HepG2 (cell line): ENCODE data around the gene PCSK2. TPM values are rescaled to one million over a fixed set of nuclear protein-coding genes. Genes with fewer than 3 reads are reported as not detected.

Source experiments
- ATAC-seq: fragments of 200-7000 bp; cut with Tn5 transposase; 3 replicates; pipeline ENCODE4 v1.9.1; 2020; ENCODE audit warnings: mild to moderate bottlenecking, moderate library complexity
- BruUV-seq: library from RNA; stranded (reverse); fragments of 400-500 nt; replicated peaks from 2 replicates; lab custom pipeline; 2021; lab: Mats Ljungman, UMichigan
- CTCF ChIA-PET: fragments of 300-600 bp; formaldehyde crosslinking; extraction: SDS; loops from one replicate; lab custom pipeline; 2021; ENCODE audit warnings: low total read pairs, inconsistent platforms, low intra/inter-chr PET ratio; lab: Yijun Ruan, JAX
- POLR2A ChIA-PET: fragments of 350-600 bp; sonication (Branson Sonifier 250); formaldehyde crosslinking; loops from one replicate; lab custom pipeline; 2020; ENCODE audit warnings: antibody characterized with exemption, inconsistent platforms; lab: Yijun Ruan, JAX
- DNase-seq: peaks from one replicate; pipeline ENCODE4 v3.0.0-alpha.2; 2015; ENCODE audit warnings: low spot score
- FAIRE-seq: peaks from 3 replicates; lab custom pipeline; 2011; peaks lifted over from hg19 to GRCh38; lab: Jason Lieb, UNC
- H2AFZ ChIP-seq: one replicate; pipeline ENCODE4 v1.6.1; 2011; ENCODE audit warnings: low read length, inconsistent platforms
- H3K27ac ChIP-seq: fragments of 300-600 bp; 3 replicates; pipeline ENCODE4 v1.8.0; 2011; ENCODE audit warnings: mixed run types, mild to moderate bottlenecking, mixed read lengths, low read length, inconsistent platforms; ENCODE audit not compliant: insufficient read depth; ENCODE audit errors: extremely low read length
- H3K27me3 ChIP-seq, 2 experiments: fragments of 200-600 bp in 1 of 2; 2 replicates in 1 of 2; 3 replicates in 1 of 2; pipeline versions ENCODE4 v1.6.0 to v1.8.0; 2011; ENCODE audit warnings: low read length in 2 of 2, mild to moderate bottlenecking in 2 of 2, moderate library complexity in 2 of 2, inconsistent platforms in 1 of 2; ENCODE audit not compliant: insufficient read depth in 2 of 2, control insufficient read depth in 1 of 2
- H3K36me3 ChIP-seq, 2 experiments: fragments of 200-600 bp in 1 of 2; replicated peaks in 1 of 2; 2 replicates in 1 of 2; 3 replicates in 1 of 2; pipeline versions ENCODE4 v1.5.1 to v1.8.0; 2011; ENCODE audit warnings: low read length in 2 of 2, inconsistent platforms in 1 of 2; ENCODE audit not compliant: insufficient read depth in 2 of 2, control insufficient read depth in 1 of 2
- H3K4me1 ChIP-seq: 2 replicates; pipeline ENCODE4 v1.5.1; 2012; ENCODE audit warnings: low read length, inconsistent platforms; ENCODE audit not compliant: insufficient read depth
- H3K4me2 ChIP-seq: 2 replicates; pipeline ENCODE4 v1.6.0; 2011; ENCODE audit warnings: low read depth, low read length, inconsistent platforms
- H3K4me3 ChIP-seq, 3 experiments: fragments of 200-600 bp in 1 of 3; sonication (generic), shearing (Covaris generic) in 1 of 3; replicated peaks in 1 of 3; 2 replicates each; pipeline ENCODE4 v1.5.1; 2011 to 2016; ENCODE audit warnings: low read length in 3 of 3, inconsistent platforms in 2 of 3, low read depth in 2 of 3, mild to moderate bottlenecking in 2 of 3, control low read depth in 1 of 3, mixed read lengths in 1 of 3; ENCODE audit not compliant: insufficient read depth in 1 of 3
- H3K79me2 ChIP-seq: one replicate; pipeline ENCODE4 v1.6.1; 2011; ENCODE audit warnings: low read length, inconsistent platforms; ENCODE audit not compliant: insufficient read depth
- H3K9ac ChIP-seq: 2 replicates; pipeline ENCODE4 v1.6.0; 2011; ENCODE audit warnings: mild to moderate bottlenecking, low read depth, low read length, inconsistent platforms; ENCODE audit not compliant: insufficient read depth
- H3K9me3 ChIP-seq: 2 replicates; pipeline ENCODE4 v1.5.1; 2012; ENCODE audit warnings: mild to moderate bottlenecking, low read length
- H4K20me1 ChIP-seq: 2 replicates; pipeline ENCODE4 v1.6.0; 2011; ENCODE audit warnings: inconsistent platforms, mild to moderate bottlenecking, low read length, moderate library complexity; ENCODE audit not compliant: insufficient read depth
- CEBPB ChIP-seq: IDR thresholded peaks from 2 replicates; pipeline ENCODE4 v1.6.1; 2011; ENCODE audit warnings: low read depth, low read length, improper control_type of control experiment, borderline replicate concordance
- CSRNP1 ChIP-seq: sonication (generic); formaldehyde crosslinking; IDR thresholded peaks from 2 replicates; pipeline ENCODE4 v1.8.1; 2023; ENCODE audit warnings: mild to moderate bottlenecking, missing genetic modification reagents
- FOXO1 ChIP-seq: sonication (generic); formaldehyde crosslinking; IDR thresholded peaks from 2 replicates; pipeline ENCODE4 v1.4.0; 2020; ENCODE audit warnings: missing genetic modification reagents
- HES4 ChIP-seq: sonication (generic); formaldehyde crosslinking; IDR thresholded peaks from 2 replicates; pipeline ENCODE4 v1.9.0; 2021; ENCODE audit warnings: mild to moderate bottlenecking, missing genetic modification reagents, borderline replicate concordance
- PAF1 ChIP-seq: IDR thresholded peaks from 2 replicates; pipeline ENCODE4 v1.6.1; 2016; ENCODE audit warnings: missing genetic modification reagents, missing compliant biosample characterization
- TCF12 ChIP-seq, 2 experiments: fragments of 450-650 bp in 1 of 2; sonication (generic) in 1 of 2; formaldehyde crosslinking in 1 of 2; IDR thresholded peaks; 2 replicates each; pipeline versions ENCODE4 v1.6.1 to v1.8.0; 2017 to 2022; ENCODE audit warnings: antibody characterized with exemption in 1 of 2, mild to moderate bottlenecking in 1 of 2, missing genetic modification reagents in 1 of 2, moderate library complexity in 1 of 2
- TEAD3 ChIP-seq: optimal IDR thresholded peaks from 2 replicates; pipeline ENCODE3; 2016; ENCODE audit warnings: borderline replicate concordance
- ZBTB46 ChIP-seq: sonication (generic); formaldehyde crosslinking; IDR thresholded peaks from 2 replicates; pipeline ENCODE4 v1.4.0; 2020; ENCODE audit warnings: mild to moderate bottlenecking, missing genetic modification reagents, borderline replicate concordance
- ZC3H13 ChIP-seq: sonication (generic); formaldehyde crosslinking; IDR thresholded peaks from 2 replicates; pipeline ENCODE4 v1.8.1; 2023; ENCODE audit warnings: mild to moderate bottlenecking, missing genetic modification reagents, moderate library complexity
- ZFP41 ChIP-seq: sonication (generic); formaldehyde crosslinking; IDR thresholded peaks from 2 replicates; pipeline ENCODE4 v1.4.0; 2020; ENCODE audit warnings: mild to moderate bottlenecking, missing genetic modification reagents, borderline replicate concordance
- ZNF232 ChIP-seq: sonication (generic); formaldehyde crosslinking; IDR thresholded peaks from 2 replicates; pipeline ENCODE4 v1.4.0; 2020; ENCODE audit warnings: missing genetic modification reagents, borderline replicate concordance
- ZNF234 ChIP-seq: sonication (generic); formaldehyde crosslinking; conservative IDR thresholded peaks from 2 replicates; pipeline ENCODE4 v1.5.1; 2020; ENCODE audit warnings: mild to moderate bottlenecking, missing genetic modification reagents
- ZNF547 ChIP-seq: sonication (generic); formaldehyde crosslinking; IDR thresholded peaks from 2 replicates; pipeline ENCODE4 v1.5.1; 2020; ENCODE audit warnings: mild to moderate bottlenecking, missing genetic modification reagents
- ZNF768 ChIP-seq: sonication (generic); formaldehyde crosslinking; IDR thresholded peaks from 2 replicates; pipeline ENCODE4 v1.4.0; 2020; ENCODE audit warnings: missing genetic modification reagents
- WGBS: methylation state at CpG from one replicate; pipeline ENCODE4 v1.1.6; 2017; ENCODE audit warnings: low lambda C conversion rate; 5-methylcytosine and 5-hydroxymethylcytosine counted together
- in situ Hi-C: cut with HindIII; loops from 2 replicates; pipeline ENCODE4 v1.10.0; 2017; ENCODE audit warnings: low pct_unique_long_range_greater_than_20kb; ENCODE audit not compliant: extremely low pct_ligation_motif_present
- intact Hi-C: fragments of 100-400 bp; cut with micrococcal nuclease; formaldehyde crosslinking; loops from one replicate; pipeline ENCODE4 v1.10.0; 2022; ENCODE audit not compliant: unreplicated experiment
- polyA plus RNA-seq, 8 experiments: library from polyadenylated mRNA; depleted of rRNA in 3 of 8; stranded (reverse) in 7 of 8; unstranded in 1 of 8; fragments of >200 nt; fragmentation: Illumina TruSeq in 4 of 8; extraction: Trizol in 4 of 8; gene quantifications; 2 replicates each; pipeline versions ENCODE4 v1.2.1 to v1.2.3, GENCODE V29; 2011 to 2016; ENCODE audit warnings: low read depth in 4 of 8, missing spikeins in 1 of 8, mixed read lengths in 1 of 8; ENCODE audit not compliant: insufficient read depth in 1 of 8
- total RNA-seq, 5 experiments: library from RNA; depleted of rRNA; stranded (reverse); fragments of >200 nt; fragmentation: Illumina TruSeq; extraction: Trizol; gene quantifications; 2 replicates each; pipeline ENCODE4 v1.2.3, GENCODE V29; 2016; ENCODE audit warnings: low read depth in 1 of 5

PCSK2 gene
- total and polyA plus RNA-seq, 2 of the 13 experiments (the other 11 are each of a cell fraction or from before 2014, with no cell fraction given) = not detected

- Histone ChIP-seq H2AFZ (no peak overlapping the region), H3K79me2 (no peaks in the 10 kb centered on the region), H3K4me1 (peaks cover 11% of the 10 kb centered on the region), H3K4me2 (no peak overlapping the region)
- no TSS peak for BruUV-seq
- intact Hi-C loops = no loop called here
- DNase-seq = no peak
- in situ Hi-C loops = no loop called here
- TF ChIP-seq TCF12 (IDR thresholded peaks at IDR 0.05) (no peak), TCF12 (CRISPR knock-in tag; IDR thresholded peaks at IDR 0.05) (no peak), PAF1 (CRISPR knock-in tag) (no peak), ZFP41 (no peak), ZNF232 (CRISPR knock-in tag) (no peak), ZNF234 (CRISPR knock-in tag) (no peak)
- TF ChIP-seq, all 625 proteins: peak for 0
- Histone ChIP-seq H3K9ac (no peak overlapping the region), H3K9me3 (no peaks in the 10 kb centered on the region), H3K4me3 (no peak overlapping the region), H3K36me3 (no peaks in the 10 kb centered on the region), H3K27me3 (peaks cover 4 to 47% of the 10 kb centered on the region in 2 experiments; a peak in 4 of 5 replicates), H4K20me1 (no peaks in the 10 kb centered on the region), H3K27ac (no peak overlapping the region)
- FAIRE-seq (no peak), ATAC-seq (no peak)
- POLR2A ChIA-PET = no interaction called here
- 31% methylated on average over 5 of the region's 5 CpGs for WGBS
- CTCF ChIA-PET = no interaction called here
Observed at GRCh38 chr20:17314264-17314663, 87.4 kb downstream of the PCSK2 start.

GRCh38 chr20:17315407-17316231, 88.8 kb downstream of the PCSK2 start:
- peak overlapping the region; percentile 44 for H3K4me2 ChIP-seq
- H3K27ac ChIP-seq = no peak overlapping the region
- no peak overlapping the region for H2AFZ ChIP-seq
- no peaks in the 10 kb centered on the region for H3K79me2 ChIP-seq
- CTCF ChIA-PET = no interaction called here
- no peaks in the 10 kb centered on the region for H3K36me3 ChIP-seq
- H3K27me3 ChIP-seq = peaks cover 4 to 55% of the 10 kb centered on the region in 2 experiments; a peak in 4 of 5 replicates
- no peaks in the 10 kb centered on the region for H3K9me3 ChIP-seq
- WGBS = 14% methylated on average over 39 of the region's 45 CpGs
- peak overlapping the region in 2 of 3 experiments; percentile 9 to 32; a peak in 1 of 6 replicates for H3K4me3 ChIP-seq
- FAIRE-seq = no peak
- intact Hi-C loops = no loop called here
- peak; percentile 39 for DNase-seq
- ATAC-seq = peak; percentile 94
- in situ Hi-C loops = no loop called here
- H4K20me1 ChIP-seq = no peaks in the 10 kb centered on the region
- H3K9ac ChIP-seq = no peak overlapping the region
- no TSS peak for BruUV-seq
- H3K4me1 ChIP-seq = peaks cover 11% of the 10 kb centered on the region
- POLR2A ChIA-PET = no interaction called here
- TF ChIP-seq FOXO1 (CRISPR knock-in tag) (no peak; the same call in 1 of the 2 replicates), ZBTB46 (no peak), HES4 (CRISPR knock-in tag) (peak; percentile 21; the same call in 1 of the 2 replicates), TEAD3 (CRISPR knock-in tag) (peak; percentile 26), ZNF547 (CRISPR knock-in tag) (0 out of 2 replicates have a peak, but pooled peaks have one; percentile 41), ZC3H13 (no peak), CSRNP1 (no peak), CEBPB (no peak), ZNF768 (CRISPR knock-in tag) (0 out of 2 replicates have a peak, but pooled peaks have one; percentile 11)
